Activated CD4-positive, alpha-beta memory T cell treated with anti-CD3 and anti-CD28 coated beads for 36 hours (primary cell): Measurements from ENCODE around the gene NFKBIL1. TPM values are rescaled to one million over a fixed set of nuclear protein-coding genes. Genes with fewer than 3 reads are reported as not detected.

Experiments
- CTCF ChIA-PET: fragments of 350-600 bp; sonication (Branson Sonifier 250); formaldehyde crosslinking; loops from one replicate; lab custom pipeline; 2021; ENCODE audit warnings: antibody characterized with exemption, inconsistent platforms; lab: Charles Lee
- POLR2A ChIA-PET: fragments of 350-600 bp; sonication (Branson Sonifier 250); formaldehyde crosslinking; loops from one replicate; lab custom pipeline; 2021; ENCODE audit warnings: antibody characterized with exemption; lab: Charles Lee
- DNase-seq: peaks from one replicate; pipeline ENCODE4 v3.0.0-alpha.2; 2020
- H3K27ac Mint-ChIP-seq: one replicate; pipeline ENCODE4 v1.8.0; 2021; ENCODE audit warnings: mixed read lengths
- H3K27me3 Mint-ChIP-seq: one replicate; pipeline ENCODE4 v1.8.0; 2021; ENCODE audit warnings: mixed read lengths
- H3K36me3 Mint-ChIP-seq: one replicate; pipeline ENCODE4 v1.8.0; 2021; ENCODE audit warnings: mixed read lengths
- H3K4me1 Mint-ChIP-seq: one replicate; pipeline ENCODE4 v1.8.0; 2021; ENCODE audit warnings: low read depth, mixed read lengths
- H3K4me3 Mint-ChIP-seq: one replicate; pipeline ENCODE4 v1.8.0; 2021; ENCODE audit warnings: mild to moderate bottlenecking, mixed read lengths
- H3K9me3 Mint-ChIP-seq: one replicate; pipeline ENCODE4 v1.8.0; 2021; ENCODE audit warnings: mixed read lengths
- intact Hi-C: fragments of 100-400 bp; cut with micrococcal nuclease; formaldehyde crosslinking; loops from one replicate; pipeline ENCODE4 v1.15.1; 2023
- total RNA-seq, 2 experiments: library from RNA; stranded (reverse); gene quantifications; one replicate each; pipeline ENCODE4 v1.2.3, GENCODE V29; 2021

Gene NFKBIL1
- total RNA-seq, 2 experiments from 2014 or later: 18.5 to 21.5 TPM

- H3K9me3 Mint-ChIP-seq: no peaks in the 10 kb centered on the region
- no peaks in the 10 kb centered on the region for H3K36me3 Mint-ChIP-seq
- peaks cover 37% of the 10 kb centered on the region for H3K4me1 Mint-ChIP-seq
- H3K27me3 Mint-ChIP-seq: no peaks in the 10 kb centered on the region
- intact Hi-C loops: loop anchor here (1.0 kb wide), 3 partner anchors 12 to 103 kb away; no protein-coding TSS in a partner anchor
- H3K4me3 Mint-ChIP-seq: no peak overlapping the region
- CTCF ChIA-PET: interaction anchor here (0.6 to 28.8 kb wide), 11 partner anchors 13 to 102 kb away, joined by 3 to 1658 read pairs (median 22); partner anchors contain the start of genes AIF1, ATP6V1G2, DDX39B and LST1
- peak; percentile 53 for DNase-seq
- POLR2A ChIA-PET: interaction anchor here (1.0 to 7.3 kb wide), 3 partner anchors 19 to 46 kb away, joined by 3 to 115 read pairs (median 3); partner anchors contain the start of genes LTB and TNF
- H3K27ac Mint-ChIP-seq: peak overlapping the region; percentile 56
Observed at GRCh38 chr6:31597006-31597405, 49.6 kb downstream of the NFKBIL1 start.

GRCh38 chr6:31607317-31607716, 59.9 kb downstream of the NFKBIL1 start:
- no peak overlapping the region for H3K27ac Mint-ChIP-seq
- no peaks in the 10 kb centered on the region for H3K27me3 Mint-ChIP-seq
- CTCF ChIA-PET: interaction anchor here (1.5 kb wide), 1 partner anchor 56 kb away, joined by 3 read pairs; no protein-coding TSS in a partner anchor
- no peak overlapping the region for H3K4me3 Mint-ChIP-seq
- no peaks in the 10 kb centered on the region for H3K4me1 Mint-ChIP-seq
- DNase-seq: no peak
- POLR2A ChIA-PET: no interaction called here
- no peaks in the 10 kb centered on the region for H3K9me3 Mint-ChIP-seq
- intact Hi-C loops: no loop called here
- no peaks in the 10 kb centered on the region for H3K36me3 Mint-ChIP-seq

Other genes with a start within 250 kb of the NFKBIL1 start
- gene HLA-B, start 190.4 kb upstream of the NFKBIL1 start, total RNA-seq: 1,000 to 10,000 TPM; 3,016 to 3,060 TPM
- gene MICA, start 144.0 kb upstream of the NFKBIL1 start, total RNA-seq: 1 to 10 TPM; 7.1 to 8.6 TPM
- 10 to 100 TPM; 21.1 to 23.2 TPM for gene MICB, start 49.5 kb upstream of the NFKBIL1 start, total RNA-seq
- not detected for gene MCCD1, start 18.6 kb upstream of the NFKBIL1 start, total RNA-seq
- 100 to 1,000 TPM; 538 to 547 TPM for gene DDX39B, start 5.6 kb upstream of the NFKBIL1 start, total RNA-seq
- gene ATP6V1G2, start 1.0 kb upstream of the NFKBIL1 start, total RNA-seq: 1 to 10 TPM; 1.4 to 1.6 TPM
- 100 to 1,000 TPM; 696 to 733 TPM for gene LTA, start 24.7 kb downstream of the NFKBIL1 start, total RNA-seq
- gene TNF, start 28.0 kb downstream of the NFKBIL1 start, total RNA-seq: 100 to 1,000 TPM; 165 to 167 TPM
- gene LTB, start 34.8 kb downstream of the NFKBIL1 start, total RNA-seq: 100 to 1,000 TPM; 161 to 164 TPM
- gene LST1, start 38.7 kb downstream of the NFKBIL1 start, total RNA-seq: 10 to 100 TPM; 15.7 to 16.9 TPM
- 10 to 100 TPM; 11.7 to 12.2 TPM for gene NCR3, start 45.4 kb downstream of the NFKBIL1 start, total RNA-seq
- 10 to 100 TPM; 26.1 to 29.0 TPM for gene AIF1, start 67.6 kb downstream of the NFKBIL1 start, total RNA-seq
- gene PRRC2A, start 73.1 kb downstream of the NFKBIL1 start, total RNA-seq: 100 to 1,000 TPM; 246 to 257 TPM
- 100 to 1,000 TPM; 351 to 354 TPM for gene BAG6, start 105.1 kb downstream of the NFKBIL1 start, total RNA-seq
- 1 to 10 TPM; 2.9 to 3.1 TPM for gene APOM, start 108.3 kb downstream of the NFKBIL1 start, total RNA-seq
- gene C6orf47, start 113.2 kb downstream of the NFKBIL1 start, total RNA-seq: 10 to 100 TPM; 15.8 to 16.9 TPM
- gene GPANK1, start 117.4 kb downstream of the NFKBIL1 start, total RNA-seq: 10 to 100 TPM; 31.6 to 32.3 TPM
- 100 to 1,000 TPM; 227 to 234 TPM for gene CSNK2B, start 118.5 kb downstream of the NFKBIL1 start, total RNA-seq
- gene LY6G5B, start 122.4 kb downstream of the NFKBIL1 start, total RNA-seq: 10 to 100 TPM in 1 of 2 experiments, 1 to 10 TPM in 1; 9.2 to 11.6 TPM
- gene LY6G5C, start 133.5 kb downstream of the NFKBIL1 start, total RNA-seq: 1 to 10 TPM; 1.4 to 1.8 TPM
- gene ABHD16A, start 155.7 kb downstream of the NFKBIL1 start, total RNA-seq: 10 to 100 TPM; 29.1 to 29.6 TPM
- gene LY6G6F, start 159.3 kb downstream of the NFKBIL1 start, total RNA-seq: not detected
- not detected for gene LY6G6D, start 167.7 kb downstream of the NFKBIL1 start, total RNA-seq
- not detected for gene LY6G6C, start 174.1 kb downstream of the NFKBIL1 start, total RNA-seq
- not detected for gene MPIG6B, start 175.8 kb downstream of the NFKBIL1 start, total RNA-seq
- gene DDAH2, start 181.7 kb downstream of the NFKBIL1 start, total RNA-seq: 1 to 10 TPM; 6.2 to 6.6 TPM
- gene CLIC1, start 188.9 kb downstream of the NFKBIL1 start, total RNA-seq: 100 to 1,000 TPM; 430 to 442 TPM
- gene MSH5, start 192.4 kb downstream of the NFKBIL1 start, total RNA-seq: 10 to 100 TPM; 80.9 to 83.8 TPM
- gene SAPCD1, start 215.0 kb downstream of the NFKBIL1 start, total RNA-seq: 10 to 100 TPM; 11.3 to 13.2 TPM
- 1 to 10 TPM; 2.0 to 2.1 TPM for gene VWA7, start 229.7 kb downstream of the NFKBIL1 start, total RNA-seq
- 100 to 1,000 TPM; 141 to 153 TPM for gene VARS1, start 248.1 kb downstream of the NFKBIL1 start, total RNA-seq